IPS-11a (cell line): ENCODE results near the gene CELSR3.

Experiments
- H3K4me3 ChIP-seq: one replicate; pipeline ENCODE4 v1.5.1; 2013; ENCODE audit warnings: low read depth, low read length, control low read depth

The CELSR3 gene

GRCh38 chr3:48587686-48588085 lies 75.0 kb downstream of the CELSR3 start:
- no peak overlapping the region for H3K4me3 ChIP-seq
